Bronchial epithelial cell (primary cell): Measurements from ENCODE around the gene RAN. TPM values are rescaled to one million over a fixed set of nuclear protein-coding genes. Genes with fewer than 3 reads are reported as not detected.
"Not testable (repeated sequence)": the region's sequence is repeated elsewhere in the genome, so short reads cannot be mapped to it uniquely, and the experiment has no call there.

Experiments used
- DNase-seq: peaks from one replicate; pipeline ENCODE4 v3.0.0-alpha.2; 2010; ENCODE audit warnings: low read depth
- FAIRE-seq: peaks from 2 replicates; lab custom pipeline; 2011; peaks lifted over from hg19 to GRCh38; lab: Jason Lieb, UNC
- H3K27me3 ChIP-seq: 2 replicates; pipeline ENCODE4 v1.5.1; 2011; ENCODE audit warnings: low read length; ENCODE audit not compliant: control insufficient read depth, insufficient read depth
- H3K36me3 ChIP-seq: 2 replicates; pipeline ENCODE4 v1.5.1; 2011; ENCODE audit warnings: low read length; ENCODE audit not compliant: control insufficient read depth, insufficient read depth
- H3K4me3 ChIP-seq: 2 replicates; pipeline ENCODE4 v1.5.1; 2011; ENCODE audit warnings: mild to moderate bottlenecking, low read depth, low read length, control low read depth
- total RNA-seq: library from RNA; depleted of rRNA; stranded (reverse); fragments of >200 nt; gene quantifications from 2 replicates; pipeline ENCODE4 v1.2.1, GENCODE V29; 2014
- TF ChIP-seq, protein P1 (sequence below): IDR thresholded peaks from 2 replicates; pipeline ENCODE4 v1.5.1; 2011; ENCODE audit warnings: mild to moderate bottlenecking, moderate library complexity, low read length, control low read depth, inconsistent platforms; ENCODE audit not compliant: insufficient read depth, severe bottlenecking

Gene RAN
- total RNA-seq, 1 donor from 2014 or later: 580 TPM

DNA sequence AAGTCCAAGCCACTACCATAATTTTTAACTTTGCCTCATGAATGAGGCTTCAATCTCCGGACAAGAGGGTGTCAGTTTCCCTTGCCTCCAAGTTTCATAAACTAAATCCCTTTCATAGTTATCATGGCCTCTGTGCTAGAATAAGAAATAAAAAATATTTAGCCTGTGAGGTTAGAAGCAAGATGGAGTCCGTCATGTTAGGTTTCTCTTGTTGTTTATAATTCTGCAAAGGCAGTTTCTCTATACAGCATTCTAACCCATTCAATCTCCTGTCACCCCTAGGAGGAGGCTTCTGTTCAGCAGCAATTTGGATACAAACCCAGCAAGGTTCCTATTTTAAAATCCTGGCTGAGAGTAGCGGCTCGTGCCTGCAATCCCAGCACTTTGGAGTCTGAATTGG lies 15.8 kb upstream of the RAN start:
- H3K36me3 ChIP-seq: no peaks in the 10 kb centered on the region
- no peak for DNase-seq
- FAIRE-seq: no peak
- H3K4me3 ChIP-seq: no peak overlapping the region
- TF ChIP-seq, protein P1, sequence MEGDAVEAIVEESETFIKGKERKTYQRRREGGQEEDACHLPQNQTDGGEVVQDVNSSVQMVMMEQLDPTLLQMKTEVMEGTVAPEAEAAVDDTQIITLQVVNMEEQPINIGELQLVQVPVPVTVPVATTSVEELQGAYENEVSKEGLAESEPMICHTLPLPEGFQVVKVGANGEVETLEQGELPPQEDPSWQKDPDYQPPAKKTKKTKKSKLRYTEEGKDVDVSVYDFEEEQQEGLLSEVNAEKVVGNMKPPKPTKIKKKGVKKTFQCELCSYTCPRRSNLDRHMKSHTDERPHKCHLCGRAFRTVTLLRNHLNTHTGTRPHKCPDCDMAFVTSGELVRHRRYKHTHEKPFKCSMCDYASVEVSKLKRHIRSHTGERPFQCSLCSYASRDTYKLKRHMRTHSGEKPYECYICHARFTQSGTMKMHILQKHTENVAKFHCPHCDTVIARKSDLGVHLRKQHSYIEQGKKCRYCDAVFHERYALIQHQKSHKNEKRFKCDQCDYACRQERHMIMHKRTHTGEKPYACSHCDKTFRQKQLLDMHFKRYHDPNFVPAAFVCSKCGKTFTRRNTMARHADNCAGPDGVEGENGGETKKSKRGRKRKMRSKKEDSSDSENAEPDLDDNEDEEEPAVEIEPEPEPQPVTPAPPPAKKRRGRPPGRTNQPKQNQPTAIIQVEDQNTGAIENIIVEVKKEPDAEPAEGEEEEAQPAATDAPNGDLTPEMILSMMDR: no peak
- no peaks in the 10 kb centered on the region for H3K27me3 ChIP-seq

- no peak for FAIRE-seq
- Histone ChIP-seq H3K36me3 (no peaks in the 10 kb centered on the region), H3K4me3 (no peak overlapping the region), H3K27me3 (no peaks in the 10 kb centered on the region)
- DNase-seq: no peak
- TF ChIP-seq, protein P1: no peak
These were observed 13.8 kb upstream of the RAN start for GRCh38 chr12:130858084-130858483.

DNA sequence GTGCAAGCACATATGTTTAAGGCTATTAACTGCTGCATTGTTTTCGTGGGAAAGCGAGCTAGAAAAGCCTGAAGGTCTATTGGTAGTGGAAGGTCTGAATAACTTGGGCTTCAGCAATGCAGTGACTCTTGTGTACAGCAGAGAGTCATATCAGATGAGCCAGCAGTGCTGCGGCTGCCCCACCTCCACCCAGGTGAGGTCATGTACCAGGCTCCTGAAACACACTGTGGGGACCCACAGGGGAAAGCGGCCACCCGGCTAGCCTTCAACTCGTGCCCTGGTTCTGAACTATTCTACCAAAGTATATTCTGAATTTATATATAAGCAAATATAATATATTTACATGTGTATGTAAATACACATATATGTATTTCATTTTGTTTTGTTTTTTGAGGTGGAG lies 12.7 kb upstream of the RAN start:
- TF ChIP-seq, protein P1: no peak
- no peak for FAIRE-seq
- Histone ChIP-seq H3K4me3 (no peak overlapping the region), H3K36me3 (no peaks in the 10 kb centered on the region), H3K27me3 (no peaks in the 10 kb centered on the region)
- DNase-seq: no peak

- no peaks in the 10 kb centered on the region for H3K36me3 ChIP-seq
- FAIRE-seq (no peak), DNase-seq (no peak)
- H3K4me3 ChIP-seq: no peak overlapping the region
- TF ChIP-seq, protein P1: no peak
- H3K27me3 ChIP-seq: no peaks in the 10 kb centered on the region
These were observed 11.6 kb upstream of the RAN start for GRCh38 chr12:130860311-130860710.

DNA sequence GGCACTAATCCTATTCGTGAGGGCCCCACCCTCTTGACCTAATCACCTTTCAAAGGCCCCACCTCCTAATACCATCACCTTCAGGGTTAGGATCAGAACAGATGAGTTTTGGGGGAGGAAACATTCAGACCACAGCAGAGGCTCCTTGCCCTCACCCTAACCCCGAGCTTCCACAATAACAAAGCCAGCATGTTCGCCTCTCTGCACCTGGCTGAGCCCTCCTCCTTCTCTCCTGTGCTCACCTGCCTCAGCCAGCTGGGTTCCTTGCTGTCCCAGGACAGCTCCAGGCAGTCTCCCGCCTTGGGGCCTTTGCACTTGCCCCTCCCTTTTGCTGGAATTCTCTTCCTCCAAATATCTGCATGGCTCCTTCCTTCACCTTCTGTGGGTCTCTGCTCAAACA lies 9.7 kb upstream of the RAN start:
- TF ChIP-seq, protein P1: no peak
- Histone ChIP-seq H3K36me3 (no peaks in the 10 kb centered on the region), H3K27me3 (no peaks in the 10 kb centered on the region), H3K4me3 (no peak overlapping the region)
- no peak for FAIRE-seq
- no peak for DNase-seq

DNA sequence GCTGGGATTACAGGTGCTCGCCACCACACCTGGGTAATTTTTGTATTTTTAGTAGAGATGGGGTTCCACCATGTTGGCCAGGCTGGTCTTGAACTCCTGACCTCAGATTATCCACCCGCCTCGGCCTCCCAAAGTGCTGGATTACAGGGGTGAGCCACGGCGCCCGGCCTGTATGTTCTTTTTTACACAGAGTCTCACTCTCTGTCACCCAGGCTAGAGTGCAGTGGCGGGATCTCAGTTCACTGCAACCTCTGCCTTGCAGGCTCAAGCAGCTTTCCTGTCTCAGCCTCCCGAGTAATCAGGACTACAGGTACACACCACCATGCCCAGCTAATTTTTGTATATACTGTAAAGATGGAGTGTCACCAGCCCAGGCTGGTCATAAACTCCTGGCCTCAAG lies 9.1 kb upstream of the RAN start:
- not testable (repeated sequence) for FAIRE-seq, H3K27me3 ChIP-seq, DNase-seq, H3K4me3 ChIP-seq, H3K36me3 ChIP-seq
